ENCODE results near the gene SLC30A10.

Gene SLC30A10

DNA sequence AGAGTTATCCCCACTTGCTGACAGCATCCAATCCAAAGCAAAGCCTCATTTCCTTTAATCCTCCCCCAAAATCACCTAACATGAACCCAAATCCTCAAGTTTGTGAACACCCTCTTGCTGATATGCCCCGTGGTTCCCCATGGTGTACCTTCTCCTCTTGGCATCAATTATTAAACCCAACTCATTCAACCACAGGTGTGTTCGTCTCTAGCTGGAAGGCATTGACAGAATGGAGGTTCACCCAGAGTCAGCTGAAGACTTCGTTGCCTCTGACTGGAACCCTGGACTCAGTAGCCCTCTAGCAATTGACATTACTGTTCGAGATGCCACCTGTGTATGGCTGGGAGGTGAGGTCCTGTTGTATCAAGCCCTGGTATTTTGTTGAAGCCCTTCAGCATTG, 22.8 kb downstream of the SLC30A10 start:
- H3K4me3 ChIP-seq (ENCODE audit: low read depth, low read length): no peak overlapping the region
- DNase-seq: no peak
- no peaks in the 10 kb centered on the region for H3K36me3 ChIP-seq
- no peak overlapping the region for H3K27ac ChIP-seq
- no peaks in the 10 kb centered on the region for H3K27me3 ChIP-seq (ENCODE audit: insufficient read depth, low read depth, severe bottlenecking)
- H3K9me3 ChIP-seq (ENCODE audit: severe bottlenecking): no peaks in the 10 kb centered on the region
- no peak for TF ChIP-seq CTCF (IDR thresholded peaks at IDR 0.05; ENCODE audit: low read depth, low read length)

GRCh38 chr1:219904934-219905333, 23.4 kb downstream of the SLC30A10 start:
- no peaks in the 10 kb centered on the region for H3K36me3 ChIP-seq
- H3K9me3 ChIP-seq (ENCODE audit: severe bottlenecking): no peaks in the 10 kb centered on the region
- no peak overlapping the region for H3K4me3 ChIP-seq (ENCODE audit: low read depth, low read length)
- no peak overlapping the region for H3K27ac ChIP-seq
- no peaks in the 10 kb centered on the region for H3K27me3 ChIP-seq (ENCODE audit: insufficient read depth, low read depth, severe bottlenecking)
- DNase-seq: no peak
- no peak for TF ChIP-seq CTCF (IDR thresholded peaks at IDR 0.05; ENCODE audit: low read depth, low read length)

GRCh38 chr1:219903353-219903871, 24.9 kb downstream of the SLC30A10 start:
- Histone ChIP-seq H3K4me3 (ENCODE audit: low read depth, low read length) (no peak overlapping the region), H3K9me3 (ENCODE audit: severe bottlenecking) (no peaks in the 10 kb centered on the region), H3K27me3 (ENCODE audit: insufficient read depth, low read depth, severe bottlenecking) (no peaks in the 10 kb centered on the region), H3K36me3 (no peaks in the 10 kb centered on the region), H3K27ac (no peak overlapping the region)
- no peak for TF ChIP-seq CTCF (IDR thresholded peaks at IDR 0.05; ENCODE audit: low read depth, low read length)
- DNase-seq: no peak

DNA sequence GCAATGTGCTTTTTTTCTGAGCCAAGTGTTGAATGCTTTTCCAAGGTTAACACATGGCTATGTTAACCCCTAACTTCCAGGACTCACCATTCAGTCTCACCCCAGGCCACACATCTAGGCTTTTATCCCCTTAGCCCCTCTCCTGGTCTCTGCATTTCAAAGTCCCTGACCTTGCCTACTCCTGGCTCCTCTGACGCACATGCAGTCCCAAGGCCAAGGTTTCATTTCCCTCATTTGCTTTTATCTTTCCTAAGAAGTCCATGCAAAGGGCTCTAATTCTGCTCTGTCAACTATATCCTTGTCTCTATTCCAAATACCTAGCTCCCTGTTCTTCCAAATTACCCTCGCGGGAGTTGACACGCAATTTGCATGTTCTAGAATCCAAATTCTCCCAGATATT, 25.4 kb downstream of the SLC30A10 start:
- TF ChIP-seq CTCF (IDR thresholded peaks at IDR 0.05; ENCODE audit: low read depth, low read length): no peak
- no peaks in the 10 kb centered on the region for H3K27me3 ChIP-seq (ENCODE audit: insufficient read depth, low read depth, severe bottlenecking)
- H3K36me3 ChIP-seq: no peaks in the 10 kb centered on the region
- no peak for DNase-seq
- no peak overlapping the region for H3K4me3 ChIP-seq (ENCODE audit: low read depth, low read length)
- H3K27ac ChIP-seq: no peak overlapping the region
- H3K9me3 ChIP-seq (ENCODE audit: severe bottlenecking): no peaks in the 10 kb centered on the region

GRCh38 chr1:219900882-219901281, 27.5 kb downstream of the SLC30A10 start:
- no peak overlapping the region for H3K4me3 ChIP-seq (ENCODE audit: low read depth, low read length)
- no peak for DNase-seq
- no peak for TF ChIP-seq CTCF (IDR thresholded peaks at IDR 0.05; ENCODE audit: low read depth, low read length)
- no peak overlapping the region for H3K27ac ChIP-seq
- H3K27me3 ChIP-seq (ENCODE audit: insufficient read depth, low read depth, severe bottlenecking): no peaks in the 10 kb centered on the region
- H3K9me3 ChIP-seq (ENCODE audit: severe bottlenecking): no peaks in the 10 kb centered on the region
- no peaks in the 10 kb centered on the region for H3K36me3 ChIP-seq

- Histone ChIP-seq H3K36me3 (no peaks in the 10 kb centered on the region), H3K4me3 (ENCODE audit: low read depth, low read length) (no peak overlapping the region), H3K9me3 (ENCODE audit: severe bottlenecking) (no peaks in the 10 kb centered on the region), H3K27ac (no peak overlapping the region), H3K27me3 (ENCODE audit: insufficient read depth, low read depth, severe bottlenecking) (no peaks in the 10 kb centered on the region)
- DNase-seq: no peak
- no peak for TF ChIP-seq CTCF (IDR thresholded peaks at IDR 0.05; ENCODE audit: low read depth, low read length)
Observed at GRCh38 chr1:219900201-219900600, 28.2 kb downstream of the SLC30A10 start.
